GM13977 (cell line): Measurements from ENCODE around the gene HERC4.

Experiments used
- DNase-seq: peaks from one replicate; pipeline ENCODE4 v3.0.0; 2012; ENCODE audit warnings: low spot score
- in situ Hi-C: fragments of 300-500 bp; cut with MboI; formaldehyde crosslinking; loops from one replicate; pipeline ENCODE4 v1.12.0; 2022; ENCODE audit warnings: low sequenced_read_pairs, low pct_unique_long_range_greater_than_20kb, mixed read lengths, inconsistent platforms; ENCODE audit not compliant: unreplicated experiment
- TF ChIP-seq, protein P1 (sequence below): IDR thresholded peaks from 2 replicates; pipeline ENCODE4 v1.5.1; 2012; ENCODE audit warnings: mild to moderate bottlenecking, control low read depth; ENCODE audit not compliant: insufficient read depth; ENCODE audit errors: extremely low read depth, missing control alignments

The HERC4 gene

DNA sequence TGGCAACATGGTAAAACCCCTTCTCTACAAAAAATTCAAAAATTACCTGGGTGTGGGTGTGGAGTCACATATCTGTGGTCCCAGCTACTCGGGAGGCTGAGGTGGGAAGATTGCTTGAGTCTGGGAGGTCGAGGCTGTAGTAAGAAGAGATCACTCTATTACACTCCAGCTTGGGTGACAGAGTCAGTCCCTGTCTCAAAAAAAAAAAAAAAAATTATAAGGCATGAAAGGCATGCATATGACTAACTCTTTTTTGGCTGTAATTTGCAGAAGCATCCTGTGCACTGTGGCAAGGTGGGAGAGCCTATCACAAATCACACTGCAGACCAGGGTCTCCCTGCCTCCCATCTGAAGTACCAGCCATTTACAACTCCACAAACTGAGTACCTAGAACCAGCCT, 20.1 kb upstream of the HERC4 start:
- in situ Hi-C loops = no loop called here
- TF ChIP-seq, protein P1, sequence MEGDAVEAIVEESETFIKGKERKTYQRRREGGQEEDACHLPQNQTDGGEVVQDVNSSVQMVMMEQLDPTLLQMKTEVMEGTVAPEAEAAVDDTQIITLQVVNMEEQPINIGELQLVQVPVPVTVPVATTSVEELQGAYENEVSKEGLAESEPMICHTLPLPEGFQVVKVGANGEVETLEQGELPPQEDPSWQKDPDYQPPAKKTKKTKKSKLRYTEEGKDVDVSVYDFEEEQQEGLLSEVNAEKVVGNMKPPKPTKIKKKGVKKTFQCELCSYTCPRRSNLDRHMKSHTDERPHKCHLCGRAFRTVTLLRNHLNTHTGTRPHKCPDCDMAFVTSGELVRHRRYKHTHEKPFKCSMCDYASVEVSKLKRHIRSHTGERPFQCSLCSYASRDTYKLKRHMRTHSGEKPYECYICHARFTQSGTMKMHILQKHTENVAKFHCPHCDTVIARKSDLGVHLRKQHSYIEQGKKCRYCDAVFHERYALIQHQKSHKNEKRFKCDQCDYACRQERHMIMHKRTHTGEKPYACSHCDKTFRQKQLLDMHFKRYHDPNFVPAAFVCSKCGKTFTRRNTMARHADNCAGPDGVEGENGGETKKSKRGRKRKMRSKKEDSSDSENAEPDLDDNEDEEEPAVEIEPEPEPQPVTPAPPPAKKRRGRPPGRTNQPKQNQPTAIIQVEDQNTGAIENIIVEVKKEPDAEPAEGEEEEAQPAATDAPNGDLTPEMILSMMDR = no peak
- no peak for DNase-seq

DNA sequence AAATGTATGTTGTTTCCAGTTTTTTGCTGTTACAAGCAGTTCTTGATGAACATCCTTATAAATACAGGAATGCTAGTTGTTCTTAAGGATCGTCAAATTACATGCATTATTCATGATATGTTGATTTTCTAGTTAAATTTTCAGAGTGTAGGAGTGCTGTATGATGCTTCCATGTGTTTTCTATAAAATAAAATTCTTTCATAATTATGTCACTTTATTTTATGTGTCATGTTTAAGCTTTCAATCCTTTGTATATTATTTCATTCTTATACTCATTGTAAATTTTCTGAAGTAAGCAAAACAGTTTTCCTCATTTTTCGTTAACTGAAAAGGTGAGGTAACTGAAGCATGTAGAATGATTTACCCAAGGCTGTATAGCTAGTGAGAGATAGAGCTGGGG, 17.4 kb upstream of the HERC4 start:
- TF ChIP-seq, protein P1 = no peak
- in situ Hi-C loops = no loop called here

DNA sequence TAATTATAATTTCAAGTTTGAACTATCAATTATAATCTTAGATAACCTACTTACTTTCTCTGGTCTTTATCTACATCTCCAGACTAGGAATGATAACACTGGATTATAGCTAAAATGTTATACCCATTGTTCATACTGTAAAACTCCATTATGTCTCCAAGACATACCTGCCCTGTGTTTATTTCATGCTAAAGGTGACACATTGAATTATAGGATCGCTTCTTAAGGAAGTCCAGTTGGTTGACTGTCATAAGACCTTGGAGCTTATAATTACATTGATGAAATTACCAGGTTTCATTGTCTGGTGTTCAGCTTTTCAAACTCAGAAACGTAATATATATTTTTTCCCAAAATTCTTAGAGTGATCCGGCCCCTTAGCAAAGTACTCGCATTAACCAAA, 15.5 kb upstream of the HERC4 start:
- TF ChIP-seq, protein P1 = no peak
- no peak for DNase-seq
- in situ Hi-C loops = no loop called here

More for the DNA sequence above, 17.4 kb upstream of the HERC4 start:
- DNase-seq = no peak

DNA sequence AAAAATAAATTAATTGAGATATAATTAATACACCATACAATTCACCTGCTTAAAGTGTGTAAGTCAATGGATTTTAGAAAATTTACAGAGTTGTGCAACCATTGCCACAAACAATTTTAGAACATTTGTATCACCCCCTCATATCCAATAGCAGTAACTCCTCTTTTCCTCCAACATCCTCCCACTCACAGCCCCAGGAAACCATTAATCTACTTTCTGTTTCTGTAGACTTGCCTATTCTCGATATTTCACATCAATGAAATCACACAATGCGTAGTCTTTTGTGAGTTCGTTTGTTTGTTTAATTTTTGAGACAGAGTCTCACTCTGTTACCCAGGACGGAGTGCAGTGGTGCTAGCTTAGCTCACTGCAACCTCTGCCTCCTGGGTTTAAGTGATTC, 13.7 kb upstream of the HERC4 start:
- in situ Hi-C loops = no loop called here
- no peak for DNase-seq
- TF ChIP-seq, protein P1 = no peak

DNA sequence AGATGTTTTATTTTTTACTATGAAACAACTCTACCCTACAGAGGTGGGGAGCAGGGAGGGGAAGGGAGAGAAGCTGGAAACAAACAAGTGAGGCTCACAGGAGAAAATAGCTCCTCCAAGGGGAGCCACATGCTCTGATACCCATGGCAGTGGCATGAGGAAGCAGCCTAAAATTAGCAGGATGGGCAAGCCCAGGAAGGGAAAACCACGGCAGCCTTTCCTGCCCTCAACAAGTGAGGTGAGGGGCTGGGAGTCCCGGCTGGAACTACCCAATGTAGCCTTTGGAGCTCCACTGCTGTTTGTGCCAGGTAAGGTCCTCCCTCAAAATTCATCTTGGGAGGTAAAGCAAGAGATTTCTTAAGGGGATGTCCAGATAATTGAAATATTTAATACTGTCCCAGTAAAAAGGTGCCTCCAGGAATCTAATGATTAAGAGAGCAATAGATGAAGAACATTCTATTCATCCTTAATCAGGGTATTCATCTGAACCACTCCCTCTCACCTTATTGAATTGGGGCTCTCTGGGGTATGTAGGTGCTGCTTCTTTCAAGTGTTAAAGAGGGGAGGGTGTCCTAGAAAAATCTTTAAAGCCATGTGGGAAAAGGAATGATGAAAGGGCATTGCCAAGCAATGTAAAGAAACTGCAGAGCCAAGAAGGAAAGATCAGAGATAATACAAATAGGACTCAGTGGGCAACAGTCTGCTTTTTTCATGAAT, 12.8 kb upstream of the HERC4 start:
- no peak for DNase-seq
- in situ Hi-C loops = no loop called here
- TF ChIP-seq, protein P1 = no peak

DNA sequence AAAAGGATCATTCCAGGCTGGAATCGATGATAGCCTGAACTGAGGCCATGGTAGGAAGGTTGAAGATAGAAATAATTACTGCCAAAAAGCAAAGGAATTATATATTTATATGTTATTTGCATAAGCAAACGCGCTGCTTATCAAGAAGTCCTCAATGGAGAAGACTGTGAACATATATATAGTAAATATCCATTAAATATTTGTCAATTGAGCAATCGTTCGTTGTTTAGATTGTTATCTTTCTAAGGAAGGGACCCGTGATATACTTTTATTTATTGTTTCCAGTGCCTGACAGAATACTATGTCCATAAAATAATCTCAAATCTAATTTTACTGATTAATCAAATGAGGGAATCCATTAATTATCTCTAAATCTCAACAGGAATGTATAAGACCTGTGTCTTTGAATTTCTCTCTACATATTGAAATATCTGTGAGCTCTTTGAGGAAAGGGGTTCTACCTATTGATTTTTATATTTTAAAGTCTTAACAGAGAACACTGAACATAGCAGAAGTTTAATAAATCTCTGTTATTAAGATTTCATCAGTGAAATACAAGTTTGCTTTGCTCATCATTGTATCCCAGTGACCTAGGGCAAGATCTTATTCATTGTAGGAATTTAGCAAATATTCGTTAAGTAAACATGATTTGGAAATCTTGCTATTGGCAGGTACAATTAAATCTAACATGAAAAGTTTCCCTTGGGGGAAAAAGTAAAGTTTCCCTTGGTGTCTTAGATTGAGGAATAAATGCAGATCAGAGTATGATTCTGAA, 12.0 kb upstream of the HERC4 start:
- in situ Hi-C loops = no loop called here
- TF ChIP-seq, protein P1 = no peak

More for the DNA sequence above, 12.0 kb upstream of the HERC4 start:
- no peak for DNase-seq
